ENCODE results near the gene NRG2. TPM values are rescaled to one million over a fixed set of nuclear protein-coding genes. Genes with fewer than 3 reads are reported as not detected.
A peak's percentile ranks its signal among the peaks of the same experiment; 100 is the strongest.

Gene NRG2
- total and polyA plus RNA-seq, 4 experiments from 2014 or later: 0.11 to 0.17 (median 0.15) TPM; not detected in 1

DNA sequence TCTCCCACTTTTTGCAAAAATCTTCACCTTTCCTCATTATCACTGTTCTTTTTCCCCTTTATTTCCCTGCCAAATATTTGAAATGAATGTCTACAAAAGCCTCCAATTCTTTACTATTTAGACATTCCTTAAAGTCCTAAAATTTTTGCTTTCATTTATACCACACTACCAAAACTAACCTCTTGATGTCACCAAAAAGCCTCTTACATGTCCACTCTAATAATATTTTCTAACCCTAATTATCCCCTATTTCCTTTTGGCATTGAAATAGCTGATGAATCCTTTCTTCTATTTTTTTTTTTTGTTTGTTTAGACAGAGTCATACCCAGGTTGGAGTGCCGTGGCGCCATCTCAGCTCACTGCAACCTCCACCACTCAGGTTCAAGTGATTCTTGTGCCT lies 32.3 kb upstream of the NRG2 start:
- Mint-ChIP-seq H3K9me3 (no peaks in the 10 kb centered on the region), H3K27me3 (peaks cover 13 to 16% of the 10 kb centered on the region in 2 donors), H3K4me3 (no peak overlapping the region), H3K4me1 (no peaks in the 10 kb centered on the region), H3K36me3 (no peaks in the 10 kb centered on the region), H3K27ac (no peak overlapping the region)
- Histone ChIP-seq H3K4me1 (ENCODE audit: insufficient read depth, low read length) (no peaks in the 10 kb centered on the region), H3K4me3 (ENCODE audit: low read length in 2 of 2) (no peak overlapping the region), H3K27ac (ENCODE audit: low read depth, low read length) (no peak overlapping the region), H3K27me3 (ENCODE audit: insufficient read depth, low read length) (peaks cover 7% of the 10 kb centered on the region), H3K36me3 (ENCODE audit: insufficient read depth, low read length) (no peaks in the 10 kb centered on the region), H3K9me3 (ENCODE audit: control insufficient read depth in 1 of 2, low read length in 2 of 2) (no peaks in the 10 kb centered on the region)
- intact Hi-C loops (cut with micrococcal nuclease): no loop called here
- ChIA-PET CTCF (ENCODE audit: partially characterized antibody) (interaction anchor here (8.3 to 9.4 kb wide), 2 partner anchors 67 to 80 kb away, joined by 175 to 257 read pairs; no protein-coding TSS in a partner anchor), POLR2A (ENCODE audit: partially characterized antibody) (no interaction called here)
- no peak for DNase-seq

DNA sequence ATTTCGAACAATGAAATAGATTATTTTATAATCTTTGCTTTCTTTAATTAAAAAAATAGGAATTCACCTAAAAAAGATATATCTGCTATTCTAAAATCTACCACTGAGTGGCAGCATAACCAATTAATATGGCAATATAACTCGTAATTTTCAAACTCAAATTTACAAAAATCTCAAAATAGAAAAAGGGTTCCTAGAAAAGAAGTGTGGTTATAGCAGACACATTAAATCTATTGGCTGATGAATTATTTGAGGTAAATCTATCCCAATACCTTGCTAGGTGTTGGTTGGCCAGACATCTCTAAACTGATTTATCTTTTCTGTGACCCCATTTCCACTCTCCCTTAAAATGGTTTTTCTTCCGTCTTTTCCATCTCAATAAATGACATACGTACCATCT lies 30.2 kb upstream of the NRG2 start:
- H3K9me3 Mint-ChIP-seq: no peaks in the 10 kb centered on the region
- H3K4me1 ChIP-seq (ENCODE audit: insufficient read depth, low read length): no peaks in the 10 kb centered on the region
- H3K27me3 Mint-ChIP-seq: peaks cover 8 to 13% of the 10 kb centered on the region in 2 donors
- H3K36me3 Mint-ChIP-seq: no peaks in the 10 kb centered on the region
- no peak overlapping the region for H3K4me3 Mint-ChIP-seq
- H3K9me3 ChIP-seq (ENCODE audit: control insufficient read depth in 1 of 2, low read length in 2 of 2): no peaks in the 10 kb centered on the region
- peaks cover 7% of the 10 kb centered on the region for H3K27me3 ChIP-seq (ENCODE audit: insufficient read depth, low read length)
- no peak overlapping the region for H3K27ac ChIP-seq (ENCODE audit: low read depth, low read length)
- peak in 4 of 5 donors; percentile 41 to 53 (median 50) for DNase-seq
- POLR2A ChIA-PET (ENCODE audit: partially characterized antibody): interaction anchor here (0.6 to 1.1 kb wide), 3 partner anchors 34 to 51 kb away, joined by 3 read pairs; no protein-coding TSS in a partner anchor
- CTCF ChIA-PET (ENCODE audit: partially characterized antibody): interaction anchor here (0.9 to 9.4 kb wide), 19 partner anchors 8 to 286 kb away, joined by 3 to 257 read pairs (median 5); no protein-coding TSS in a partner anchor
- no peak overlapping the region for H3K4me3 ChIP-seq (ENCODE audit: low read length in 2 of 2)
- intact Hi-C loops (cut with micrococcal nuclease): loop anchor here (1.0 to 5.0 kb wide), 4 partner anchors 34 to 84 kb away; no protein-coding TSS in a partner anchor
- H3K4me1 Mint-ChIP-seq: no peaks in the 10 kb centered on the region
- H3K27ac Mint-ChIP-seq: no peak overlapping the region
- no peaks in the 10 kb centered on the region for H3K36me3 ChIP-seq (ENCODE audit: insufficient read depth, low read length)

DNA sequence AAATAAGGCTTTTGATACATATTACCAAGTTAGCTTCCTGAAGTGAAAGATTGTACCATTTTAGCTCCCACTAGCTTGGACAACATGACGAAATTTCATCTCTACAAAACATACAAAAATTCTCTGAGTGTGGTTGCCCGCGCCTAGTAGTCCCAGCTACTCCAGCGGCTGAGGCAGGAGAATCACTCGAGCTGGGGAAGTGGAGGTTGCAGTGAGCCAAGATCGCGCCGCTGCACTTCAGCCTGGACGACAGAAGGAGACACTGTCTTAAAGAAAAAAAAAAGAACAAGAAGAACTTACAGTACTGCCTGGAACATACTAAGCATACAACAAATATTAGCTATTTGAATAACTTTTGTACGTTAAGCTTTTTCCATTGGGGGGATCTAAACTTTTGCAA lies 29.7 kb upstream of the NRG2 start:
- CTCF ChIA-PET (ENCODE audit: partially characterized antibody): interaction anchor here (0.8 to 9.4 kb wide), 21 partner anchors 8 to 286 kb away, joined by 3 to 257 read pairs (median 5); no protein-coding TSS in a partner anchor
- H3K4me1 ChIP-seq (ENCODE audit: insufficient read depth, low read length): no peaks in the 10 kb centered on the region
- no peak for DNase-seq
- no peak overlapping the region for H3K27ac Mint-ChIP-seq
- H3K4me3 Mint-ChIP-seq: no peak overlapping the region
- H3K27me3 Mint-ChIP-seq: peaks cover 11 to 12% of the 10 kb centered on the region in 2 donors
- no peaks in the 10 kb centered on the region for H3K36me3 Mint-ChIP-seq
- no peaks in the 10 kb centered on the region for H3K9me3 Mint-ChIP-seq
- POLR2A ChIA-PET (ENCODE audit: partially characterized antibody): interaction anchor here (0.5 to 1.1 kb wide), 4 partner anchors 35 to 85 kb away, joined by 3 to 4 read pairs (median 3); no protein-coding TSS in a partner anchor
- no peaks in the 10 kb centered on the region for H3K36me3 ChIP-seq (ENCODE audit: insufficient read depth, low read length)
- peaks cover 7% of the 10 kb centered on the region for H3K27me3 ChIP-seq (ENCODE audit: insufficient read depth, low read length)
- H3K9me3 ChIP-seq (ENCODE audit: control insufficient read depth in 1 of 2, low read length in 2 of 2): no peaks in the 10 kb centered on the region
- no peaks in the 10 kb centered on the region for H3K4me1 Mint-ChIP-seq
- no peak overlapping the region for H3K4me3 ChIP-seq (ENCODE audit: low read length in 2 of 2)
- no peak overlapping the region for H3K27ac ChIP-seq (ENCODE audit: low read depth, low read length)
- intact Hi-C loops (cut with micrococcal nuclease): loop anchor here (1.0 to 5.0 kb wide), 4 partner anchors 34 to 84 kb away; no protein-coding TSS in a partner anchor

DNA sequence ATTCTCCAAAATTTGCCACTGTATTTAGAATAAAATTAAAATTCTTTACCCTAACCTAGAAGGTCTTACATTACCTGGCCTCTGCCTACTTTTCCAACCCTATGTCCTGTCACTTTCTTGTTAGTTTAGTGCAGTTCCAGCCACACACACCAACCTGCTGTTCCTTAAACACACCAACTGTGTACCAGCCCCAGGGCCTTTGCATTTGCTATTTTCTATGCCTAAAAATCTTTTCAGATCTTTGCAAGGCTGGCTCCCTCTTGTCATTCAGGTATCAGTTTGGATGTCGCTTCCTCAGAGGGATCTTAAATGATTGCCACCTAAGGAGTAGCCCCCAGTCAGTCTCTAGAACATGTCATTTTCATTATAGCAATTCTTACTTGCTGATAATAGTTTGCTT lies 17.7 kb upstream of the NRG2 start:
- no peak for DNase-seq
- Histone ChIP-seq H3K36me3 (ENCODE audit: insufficient read depth, low read length) (no peaks in the 10 kb centered on the region), H3K9me3 (ENCODE audit: control insufficient read depth in 1 of 2, low read length in 2 of 2) (no peaks in the 10 kb centered on the region), H3K27ac (ENCODE audit: low read depth, low read length) (no peak overlapping the region), H3K27me3 (ENCODE audit: insufficient read depth, low read length) (peaks cover 4% of the 10 kb centered on the region), H3K4me3 (ENCODE audit: low read length in 2 of 2) (no peak overlapping the region), H3K4me1 (ENCODE audit: insufficient read depth, low read length) (no peaks in the 10 kb centered on the region)
- Mint-ChIP-seq H3K4me3 (no peak overlapping the region), H3K27me3 (peaks cover 11 to 12% of the 10 kb centered on the region in 2 donors), H3K4me1 (no peaks in the 10 kb centered on the region), H3K27ac (no peak overlapping the region), H3K9me3 (peaks cover 0 to 3% (median 0%) of the 10 kb centered on the region in 8 donors), H3K36me3 (no peaks in the 10 kb centered on the region)
- intact Hi-C loops (cut with micrococcal nuclease): no loop called here
- ChIA-PET POLR2A (ENCODE audit: partially characterized antibody) (no interaction called here), CTCF (ENCODE audit: partially characterized antibody) (no interaction called here)

DNA sequence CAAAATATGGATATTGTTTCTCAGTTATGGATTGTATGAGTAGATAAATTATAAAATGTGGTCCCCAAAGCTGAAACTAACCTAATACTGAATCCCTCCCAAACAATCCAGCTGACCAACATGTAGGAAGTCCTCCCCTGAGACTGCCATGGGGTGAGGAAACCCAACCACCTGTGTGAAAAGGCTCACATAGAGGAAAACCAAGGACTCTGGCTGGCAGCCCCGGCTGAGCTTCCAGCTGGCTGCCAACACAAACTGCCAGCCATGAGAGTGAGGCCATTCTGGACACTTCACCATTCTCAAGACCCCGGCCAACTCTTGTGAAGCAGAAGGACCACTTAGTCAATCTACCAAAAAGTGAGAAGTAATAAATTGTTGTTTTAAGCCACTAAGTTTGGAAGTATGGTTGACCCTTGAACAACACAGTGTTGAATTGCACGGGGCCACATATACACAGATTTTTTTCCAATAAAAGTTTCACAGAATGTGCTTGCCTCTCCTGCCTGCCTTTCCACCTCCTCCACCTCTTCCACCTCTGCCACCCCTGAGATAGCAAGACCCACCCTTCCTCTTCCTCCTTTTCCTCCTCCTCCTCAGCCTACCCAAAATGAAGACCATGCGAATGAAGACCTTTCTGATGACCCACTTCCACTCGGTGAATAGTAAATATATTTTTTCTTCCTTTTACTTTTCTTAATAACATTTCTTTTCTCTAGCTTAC lies 15.3 kb upstream of the NRG2 start:
- ChIA-PET CTCF (ENCODE audit: partially characterized antibody) (interaction anchor here (1.2 to 2.0 kb wide), 2 partner anchors 15 kb away, joined by 3 to 6 read pairs; partner anchors contain the start of gene NRG2), POLR2A (ENCODE audit: partially characterized antibody) (no interaction called here)
- H3K9me3 ChIP-seq (ENCODE audit: control insufficient read depth in 1 of 2, low read length in 2 of 2): no peaks in the 10 kb centered on the region
- Mint-ChIP-seq H3K4me1 (no peaks in the 10 kb centered on the region), H3K27ac (no peak overlapping the region), H3K27me3 (peaks cover 10 to 16% of the 10 kb centered on the region in 2 donors), H3K4me3 (no peak overlapping the region), H3K9me3 (peaks cover 0 to 3% (median 0%) of the 10 kb centered on the region in 8 donors), H3K36me3 (no peaks in the 10 kb centered on the region)
- H3K36me3 ChIP-seq (ENCODE audit: insufficient read depth, low read length): no peaks in the 10 kb centered on the region
- no peak for DNase-seq
- H3K27ac ChIP-seq (ENCODE audit: low read depth, low read length): no peak overlapping the region
- intact Hi-C loops (cut with micrococcal nuclease): no loop called here
- H3K4me1 ChIP-seq (ENCODE audit: insufficient read depth, low read length): no peaks in the 10 kb centered on the region
- H3K4me3 ChIP-seq (ENCODE audit: low read length in 2 of 2): no peak overlapping the region
- no peaks in the 10 kb centered on the region for H3K27me3 ChIP-seq (ENCODE audit: insufficient read depth, low read length)

DNA sequence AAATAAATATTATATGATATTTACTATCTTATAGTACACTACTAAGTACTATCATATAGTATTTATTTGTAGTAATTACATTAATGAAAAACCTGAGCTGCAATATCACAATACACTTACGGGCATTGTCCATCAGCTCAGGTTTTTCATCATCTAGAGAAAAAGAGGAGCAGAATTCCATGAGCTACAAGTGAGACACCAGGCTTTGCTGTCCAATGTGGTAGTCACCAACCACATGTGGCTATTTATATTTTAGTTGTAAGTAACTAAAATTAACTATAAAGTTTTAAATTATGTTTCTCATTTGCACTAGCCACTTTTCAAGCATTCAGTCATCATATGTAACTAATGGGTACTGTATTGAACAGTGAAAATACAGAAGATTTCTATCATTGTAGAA lies 13.8 kb upstream of the NRG2 start:
- H3K36me3 ChIP-seq (ENCODE audit: insufficient read depth, low read length): no peaks in the 10 kb centered on the region
- H3K27me3 ChIP-seq (ENCODE audit: insufficient read depth, low read length): no peaks in the 10 kb centered on the region
- no peaks in the 10 kb centered on the region for H3K4me1 ChIP-seq (ENCODE audit: insufficient read depth, low read length)
- ChIA-PET CTCF (ENCODE audit: partially characterized antibody) (interaction anchor here (1.2 to 2.0 kb wide), 2 partner anchors 14 to 17 kb away, joined by 3 to 6 read pairs; partner anchors contain the start of gene NRG2), POLR2A (ENCODE audit: partially characterized antibody) (no interaction called here)
- H3K27ac ChIP-seq (ENCODE audit: low read depth, low read length): no peak overlapping the region
- H3K9me3 Mint-ChIP-seq: peaks cover 0 to 3% (median 0%) of the 10 kb centered on the region in 8 donors
- H3K36me3 Mint-ChIP-seq: no peaks in the 10 kb centered on the region
- DNase-seq: no peak
- no peaks in the 10 kb centered on the region for H3K9me3 ChIP-seq (ENCODE audit: control insufficient read depth in 1 of 2, low read length in 2 of 2)
- H3K27me3 Mint-ChIP-seq: peaks cover 5 to 9% of the 10 kb centered on the region in 2 donors
- H3K4me3 ChIP-seq (ENCODE audit: low read length in 2 of 2): no peak overlapping the region
- intact Hi-C loops (cut with micrococcal nuclease): no loop called here
- no peak overlapping the region for H3K27ac Mint-ChIP-seq
- no peaks in the 10 kb centered on the region for H3K4me1 Mint-ChIP-seq
- H3K4me3 Mint-ChIP-seq: no peak overlapping the region

DNA sequence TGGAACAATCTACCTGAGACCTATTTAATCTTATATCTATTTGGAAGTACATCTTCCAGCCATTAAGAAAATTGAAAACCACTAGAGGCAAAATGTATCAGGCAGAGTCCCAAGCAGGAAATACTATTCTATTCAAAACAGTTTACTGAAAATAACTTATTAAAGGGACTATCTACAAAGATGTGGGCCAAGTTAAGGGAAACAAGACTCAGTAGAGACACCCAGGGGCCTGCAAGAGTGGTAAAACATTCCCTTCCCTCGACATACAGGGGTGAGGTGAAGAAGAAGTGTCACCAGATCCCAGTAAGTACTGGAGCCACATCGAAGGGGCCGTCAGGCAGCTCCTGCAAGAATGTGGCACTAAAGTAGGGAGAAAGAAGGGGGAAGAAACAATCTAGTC lies 12.1 kb upstream of the NRG2 start:
- no peaks in the 10 kb centered on the region for H3K9me3 Mint-ChIP-seq

More for the DNA sequence above, 12.1 kb upstream of the NRG2 start:
- Mint-ChIP-seq H3K4me1 (no peaks in the 10 kb centered on the region), H3K4me3 (no peak overlapping the region), H3K27me3 (peaks cover 5 to 10% of the 10 kb centered on the region in 2 donors), H3K36me3 (no peaks in the 10 kb centered on the region), H3K27ac (no peak overlapping the region)
- Histone ChIP-seq H3K27me3 (ENCODE audit: insufficient read depth, low read length) (no peaks in the 10 kb centered on the region), H3K4me1 (ENCODE audit: insufficient read depth, low read length) (no peaks in the 10 kb centered on the region), H3K27ac (ENCODE audit: low read depth, low read length) (no peak overlapping the region), H3K36me3 (ENCODE audit: insufficient read depth, low read length) (no peaks in the 10 kb centered on the region), H3K4me3 (ENCODE audit: low read length in 2 of 2) (no peak overlapping the region), H3K9me3 (ENCODE audit: control insufficient read depth in 1 of 2, low read length in 2 of 2) (no peaks in the 10 kb centered on the region)
- ChIA-PET CTCF (ENCODE audit: partially characterized antibody) (interaction anchor here (0.9 to 1.6 kb wide), 4 partner anchors 9 to 116 kb away, joined by 3 to 6 read pairs (median 4); no protein-coding TSS in a partner anchor), POLR2A (ENCODE audit: partially characterized antibody) (interaction anchor here (1.0 kb wide), 1 partner anchor 12 kb away, joined by 3 read pairs; no protein-coding TSS in a partner anchor)
- intact Hi-C loops (cut with micrococcal nuclease): no loop called here
- no peak for DNase-seq
